Stimulated activated CD4-positive, alpha-beta T cell treated with anti-CD3 and anti-CD28 coated beads, Interleukin-1b, Interleukin-23, amount 100 ng/mL, for 1 hour (primary cell): Measurements from ENCODE around the gene KCNJ9.

Experiments
- DNase-seq, 2 donors: peaks; one replicate each; pipeline ENCODE4 v3.0.0-alpha.2; 2020; ENCODE audit warnings: low read depth in 2 of 2

KCNJ9 gene

GRCh38 chr1:160087118-160087662 is 5.9 kb downstream of the KCNJ9 start:
- DNase-seq = no peak

- DNase-seq = no peak
Measured at GRCh38 chr1:160089883-160090282, 8.5 kb downstream of the KCNJ9 start.

- DNase-seq = no peak
Measured at GRCh38 chr1:160090760-160091159, 9.4 kb downstream of the KCNJ9 start.

GRCh38 chr1:160091666-160092223 is 10.4 kb downstream of the KCNJ9 start:
- DNase-seq = no peak

GRCh38 chr1:160092366-160093068 is 11.2 kb downstream of the KCNJ9 start:
- DNase-seq = no peak

- no peak for DNase-seq
Measured at GRCh38 chr1:160093069-160093395, 11.7 kb downstream of the KCNJ9 start.

- DNase-seq = no peak
Measured at GRCh38 chr1:160093624-160094290, 12.4 kb downstream of the KCNJ9 start.

GRCh38 chr1:160094291-160094625 is 12.9 kb downstream of the KCNJ9 start:
- no peak for DNase-seq

- no peak for DNase-seq
Measured at GRCh38 chr1:160094806-160095205, 13.5 kb downstream of the KCNJ9 start.

GRCh38 chr1:160095382-160096105 is 14.2 kb downstream of the KCNJ9 start:
- DNase-seq = no peak

GRCh38 chr1:160096274-160097116 is 15.2 kb downstream of the KCNJ9 start:
- DNase-seq = no peak

- DNase-seq = no peak
Measured at GRCh38 chr1:160097151-160097910, 16.0 kb downstream of the KCNJ9 start.

GRCh38 chr1:160097911-160098851 is 16.8 kb downstream of the KCNJ9 start, which contains the start of gene IGSF8:
TSS of gene IGSF8 (minus strand) at chr1:160098619. CDS start at chr1:160098472, 147 bp downstream.
- peak; percentile 83 to 88 for DNase-seq

GRCh38 chr1:160098852-160099561 is 17.7 kb downstream of the KCNJ9 start:
- peak; percentile 98 to 99 for DNase-seq

GRCh38 chr1:160099716-160100375 is 18.5 kb downstream of the KCNJ9 start:
- DNase-seq = no peak

- DNase-seq = peak; percentile 44 to 54
Measured at GRCh38 chr1:160101037-160101716, 19.8 kb downstream of the KCNJ9 start.

- DNase-seq = no peak
Measured at GRCh38 chr1:160101717-160102522, 20.6 kb downstream of the KCNJ9 start.
